ENCODE data around the gene DDX17. TPM values are rescaled to one million over a fixed set of nuclear protein-coding genes. Genes with fewer than 3 reads are reported as not detected.

DDX17 gene
- total and polyA plus RNA-seq, 2 of the 4 experiments (the other 2 are of a cell fraction) = 240 to 371 TPM

- H3K56ac ChIP-seq (ENCODE audit: extremely low read depth, insufficient read depth, low read length) = no peak overlapping the region
- no peak overlapping the region for H4K91ac ChIP-seq (ENCODE audit: insufficient read depth, low read depth, low read length)
- peaks cover 5% of the 10 kb centered on the region for H4K20me1 ChIP-seq (ENCODE audit: insufficient read depth, low read length)
- H2BK20ac ChIP-seq (ENCODE audit: low read depth, low read length) = no peak overlapping the region
- TF ChIP-seq RCOR1 (IDR thresholded peaks at IDR 0.05; ENCODE audit: insufficient replicate concordance, low read length) (peak; percentile 29), POLR2A (IDR thresholded peaks at IDR 0.05; ENCODE audit: low read depth, low read length) (no peak), CTCF (conservative IDR thresholded peaks at IDR 0.05; ENCODE audit: low read depth, low read length) (0 out of 2 replicates have a peak, but pooled peaks have one; percentile 2), MAZ (IDR thresholded peaks at IDR 0.05; ENCODE audit: borderline replicate concordance, low read depth, low read length) (peak; percentile 23; the same call in 1 of the 2 replicates), USF2 (IDR thresholded peaks at IDR 0.05; ENCODE audit: low read depth, low read length) (no peak), MXI1 (IDR thresholded peaks at IDR 0.05; ENCODE audit: borderline replicate concordance, low read depth, low read length) (0 out of 2 replicates have a peak, but pooled peaks have one; percentile 54)
- CTCF ChIA-PET = no interaction called here
- H3K9ac ChIP-seq (ENCODE audit: low read depth, low read length) = no peak overlapping the region
- ATAC-seq (ENCODE audit: low read depth) (peak; percentile 92), DNase-seq (peak; percentile 81)
- in situ Hi-C loops (cut with MboI; ENCODE audit: low sequenced_read_pairs) = no loop called here
- BruUV-seq (replicated peaks) = no TSS peak
- H3K36me3 ChIP-seq (ENCODE audit: control insufficient read depth, insufficient read depth, low read length) = no peaks in the 10 kb centered on the region
- intact Hi-C loops (cut with micrococcal nuclease) = no loop called here
- H2AFZ ChIP-seq (replicated peaks; ENCODE audit: low read length, poor library complexity) = peak overlapping the region; percentile 81
- peak overlapping the region; percentile 51 for H3K4me2 ChIP-seq (ENCODE audit: low read depth, low read length)
- peaks cover 50% of the 10 kb centered on the region for H3K27me3 ChIP-seq (ENCODE audit: control insufficient read depth, insufficient read depth, low read length)
- H3K4ac ChIP-seq (ENCODE audit: low read depth, low read length) = no peak overlapping the region
- no peak overlapping the region for H2AK5ac ChIP-seq (ENCODE audit: low read depth, low read length)
- H2AK9ac ChIP-seq (replicated peaks; ENCODE audit: low read depth, low read length, poor library complexity) = peak overlapping the region; percentile 75
- POLR2A ChIA-PET (ENCODE audit: unreplicated experiment) = no interaction called here
- WGBS, 2 experiments (ENCODE audit: extremely low coverage in 2 of 2, insufficient read length in 1 of 2) = 19% methylated on average over 6 of the region's 51 CpGs; no CpG with 5 or more reads in 1 of the 2 experiments
- H4K5ac ChIP-seq (ENCODE audit: low read depth, low read length) = no peak overlapping the region
- H2BK5ac ChIP-seq (ENCODE audit: low read depth, low read length, poor library complexity, severe bottlenecking) = no peak overlapping the region
- H3K14ac ChIP-seq (replicated peaks; ENCODE audit: low read depth, low read length) = no peak overlapping the region
- H3K9me1 ChIP-seq (ENCODE audit: insufficient read depth, low read length) = no peaks in the 10 kb centered on the region
- H3K4me3 ChIP-seq (ENCODE audit: insufficient read depth, low read depth, low read length) = no peak overlapping the region
- dilution Hi-C loops (cut with HindIII; ENCODE audit: low sequenced_read_pairs, unreplicated experiment) = no loop called here
- no peak overlapping the region for H4K8ac ChIP-seq (ENCODE audit: low read depth in 2 of 2, low read length in 2 of 2)
- H3K23ac ChIP-seq (ENCODE audit: low read depth, low read length) = no peak overlapping the region
- H2BK120ac ChIP-seq (ENCODE audit: low read depth, low read length) = no peak overlapping the region
- no peak overlapping the region for H3K27ac ChIP-seq (ENCODE audit: insufficient read depth, low read length)
- no peaks in the 10 kb centered on the region for H3K79me1 ChIP-seq (ENCODE audit: low read depth in 1 of 2, low read length in 2 of 2)
- H3K18ac ChIP-seq (ENCODE audit: low read depth, low read length) = no peak overlapping the region
- H3K4me1 ChIP-seq (ENCODE audit: control insufficient read depth, insufficient read depth, low read length) = no peaks in the 10 kb centered on the region
- no peak overlapping the region for H2BK15ac ChIP-seq (ENCODE audit: low read depth, low read length)
- no peaks in the 10 kb centered on the region for H3K9me3 ChIP-seq (ENCODE audit: control insufficient read depth, insufficient read depth, low read length)
Observed at GRCh38 chr22:38461414-38462081, 44.6 kb downstream of the DDX17 start.
